Breast epithelium (tissue), 3 donors: ENCODE results near the gene PRTN3.

Experiments
- POLR2AphosphoS5 ChIP-seq, 3 donors: sonication (generic); formaldehyde crosslinking; IDR thresholded peaks; one replicate each; pipeline ENCODE4 v1.6.1; 2017; ENCODE audit warnings: antibody characterized with exemption in 3 of 3
- TF ChIP-seq, protein P1 (sequence below), 3 donors: fragments of 450-650 bp; IDR thresholded peaks; one replicate each; pipeline ENCODE4 v1.5.1; 2016 to 2017; ENCODE audit warnings: antibody characterized with exemption in 3 of 3, mild to moderate bottlenecking in 3 of 3, moderate library complexity in 3 of 3

- TF ChIP-seq POLR2AphosphoS5 (IDR thresholded peaks at IDR 0.05), result no peak
- TF ChIP-seq, protein P1, sequence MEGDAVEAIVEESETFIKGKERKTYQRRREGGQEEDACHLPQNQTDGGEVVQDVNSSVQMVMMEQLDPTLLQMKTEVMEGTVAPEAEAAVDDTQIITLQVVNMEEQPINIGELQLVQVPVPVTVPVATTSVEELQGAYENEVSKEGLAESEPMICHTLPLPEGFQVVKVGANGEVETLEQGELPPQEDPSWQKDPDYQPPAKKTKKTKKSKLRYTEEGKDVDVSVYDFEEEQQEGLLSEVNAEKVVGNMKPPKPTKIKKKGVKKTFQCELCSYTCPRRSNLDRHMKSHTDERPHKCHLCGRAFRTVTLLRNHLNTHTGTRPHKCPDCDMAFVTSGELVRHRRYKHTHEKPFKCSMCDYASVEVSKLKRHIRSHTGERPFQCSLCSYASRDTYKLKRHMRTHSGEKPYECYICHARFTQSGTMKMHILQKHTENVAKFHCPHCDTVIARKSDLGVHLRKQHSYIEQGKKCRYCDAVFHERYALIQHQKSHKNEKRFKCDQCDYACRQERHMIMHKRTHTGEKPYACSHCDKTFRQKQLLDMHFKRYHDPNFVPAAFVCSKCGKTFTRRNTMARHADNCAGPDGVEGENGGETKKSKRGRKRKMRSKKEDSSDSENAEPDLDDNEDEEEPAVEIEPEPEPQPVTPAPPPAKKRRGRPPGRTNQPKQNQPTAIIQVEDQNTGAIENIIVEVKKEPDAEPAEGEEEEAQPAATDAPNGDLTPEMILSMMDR (IDR thresholded peaks at IDR 0.05), result no peak
Measured at GRCh38 chr19:803686-804418, 36.9 kb upstream of the PRTN3 start.
